Measurements from ENCODE around the gene DTD1. TPM values are rescaled to one million over a fixed set of nuclear protein-coding genes. Genes with fewer than 3 reads are reported as not detected.

The DTD1 gene
- total RNA-seq, 1 experiment from 2014 or later = 109 TPM

DNA sequence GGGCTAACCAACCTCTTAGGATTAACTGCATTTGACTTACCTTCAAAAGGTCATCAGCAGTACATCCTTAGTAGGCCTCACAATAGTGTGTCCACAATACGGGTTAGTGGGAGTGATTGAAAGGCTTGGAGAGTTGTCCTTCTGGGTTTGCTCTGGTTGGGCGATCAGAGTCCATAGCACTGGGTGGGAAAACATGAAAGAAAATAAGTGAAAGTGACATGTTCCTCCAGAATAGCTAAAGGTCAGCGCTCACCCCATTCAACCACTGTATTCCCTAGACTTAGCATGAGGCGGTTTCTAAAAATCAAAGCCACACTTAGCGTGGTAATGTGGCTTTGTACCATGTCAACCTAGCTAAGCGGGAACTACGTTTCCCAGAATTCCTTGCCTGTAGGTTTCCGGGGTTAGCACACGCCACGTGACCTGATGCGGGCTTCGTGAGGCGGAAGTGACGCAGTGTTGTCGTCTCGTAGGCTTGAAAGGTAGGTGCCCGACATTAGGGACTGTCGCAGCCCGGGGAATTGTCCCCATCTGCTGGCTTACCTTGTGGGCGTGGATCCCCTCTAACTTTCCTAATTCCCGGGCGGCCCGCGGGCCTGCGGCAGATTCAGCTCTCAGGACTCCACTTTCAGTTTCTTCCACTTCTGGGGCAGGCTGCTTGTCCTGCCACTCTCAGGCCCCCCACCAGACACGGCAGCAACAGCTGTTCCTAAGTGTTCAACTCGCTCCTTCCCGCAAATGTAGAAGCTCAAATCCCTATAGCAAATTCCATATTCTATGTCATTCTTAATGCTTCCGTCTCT is 206.0 kb downstream of the DTD1 start:
- peak; percentile 93 for DNase-seq (ENCODE audit: low read depth)

DNA sequence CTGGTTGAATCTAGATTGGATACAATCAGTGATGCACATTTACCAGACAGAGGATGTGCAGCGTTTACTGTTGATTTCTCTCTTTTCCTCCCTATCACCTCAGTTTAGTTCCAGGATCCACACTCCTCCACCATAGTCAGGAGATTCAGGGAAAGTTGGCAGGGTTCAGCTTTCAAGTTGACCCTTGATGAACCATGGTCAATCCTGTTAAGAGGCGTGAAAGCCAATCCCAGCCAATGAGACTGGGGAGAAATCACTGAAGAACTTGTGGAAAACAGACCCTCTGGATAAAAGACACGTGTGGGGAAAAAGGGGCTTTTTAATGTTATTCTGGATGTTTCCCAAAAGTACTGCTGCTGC is 206.6 kb downstream of the DTD1 start:
- no peak for DNase-seq (ENCODE audit: low read depth)

DNA sequence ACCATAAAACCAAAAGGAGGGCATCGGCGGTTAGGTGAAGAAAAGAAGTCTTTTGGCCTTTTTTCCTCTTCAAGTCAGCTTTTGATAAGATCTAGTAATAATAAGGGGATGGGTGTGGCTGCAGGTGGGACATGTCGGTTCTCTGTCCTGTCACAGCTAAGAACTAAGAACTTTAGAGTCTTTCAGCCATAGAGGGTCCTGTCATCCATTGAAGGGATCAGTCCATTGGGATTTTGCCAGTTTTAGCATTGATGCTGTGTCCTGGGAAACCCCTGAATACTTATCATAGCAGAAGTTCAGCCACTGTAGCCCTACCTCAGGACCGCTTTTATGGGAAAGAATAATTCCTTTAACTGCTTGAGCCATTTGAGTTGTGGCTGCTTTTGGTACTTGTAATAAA is 207.5 kb downstream of the DTD1 start:
- no peak for DNase-seq (ENCODE audit: low read depth)

DNA sequence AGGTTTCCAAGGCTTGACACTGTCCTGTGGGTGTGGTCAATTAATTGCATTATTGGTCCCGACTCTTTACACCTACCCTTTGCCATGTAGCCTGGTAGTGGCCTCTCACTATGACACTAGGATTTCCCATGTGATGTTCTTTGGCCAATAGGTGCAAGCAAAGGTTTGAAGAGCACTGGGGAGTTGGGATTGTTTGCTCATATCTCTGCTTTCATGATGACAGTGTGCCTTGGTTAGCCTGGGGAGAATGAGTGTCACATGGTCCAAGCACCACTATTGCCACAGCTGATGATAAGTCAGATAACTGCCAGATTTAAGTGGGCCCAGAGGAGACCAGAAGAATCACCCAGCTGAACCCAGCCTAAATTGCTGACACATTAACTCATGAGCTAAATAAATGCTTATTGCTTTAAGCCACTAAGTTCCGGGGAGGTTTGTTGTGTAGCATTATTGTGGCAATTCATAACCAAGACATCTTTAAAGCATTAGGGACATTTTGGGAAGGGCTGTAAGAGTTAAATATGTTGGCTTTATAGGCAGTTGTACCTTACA is 208.5 kb downstream of the DTD1 start:
- no peak for DNase-seq (ENCODE audit: low read depth)

DNA sequence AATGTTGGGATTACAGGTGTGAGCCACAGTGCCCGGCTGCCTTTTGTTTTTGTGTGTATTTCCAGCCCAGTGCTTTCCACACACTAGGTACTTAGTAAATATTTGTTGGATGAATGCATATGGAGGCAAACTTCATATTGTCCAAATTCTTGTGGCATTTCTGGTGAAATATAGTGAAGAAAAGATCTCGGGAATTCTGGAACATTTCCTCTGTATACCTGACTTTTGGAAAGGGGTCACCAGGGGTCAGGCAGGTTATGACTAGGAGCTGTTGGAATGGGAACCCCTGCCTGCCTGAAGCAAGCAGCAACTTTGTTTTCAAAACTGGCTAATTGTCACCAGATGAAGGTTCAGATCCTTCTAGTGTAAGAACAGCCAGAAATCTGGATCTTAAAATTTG is 213.7 kb downstream of the DTD1 start:
- no peak for DNase-seq (ENCODE audit: low read depth)

DNA sequence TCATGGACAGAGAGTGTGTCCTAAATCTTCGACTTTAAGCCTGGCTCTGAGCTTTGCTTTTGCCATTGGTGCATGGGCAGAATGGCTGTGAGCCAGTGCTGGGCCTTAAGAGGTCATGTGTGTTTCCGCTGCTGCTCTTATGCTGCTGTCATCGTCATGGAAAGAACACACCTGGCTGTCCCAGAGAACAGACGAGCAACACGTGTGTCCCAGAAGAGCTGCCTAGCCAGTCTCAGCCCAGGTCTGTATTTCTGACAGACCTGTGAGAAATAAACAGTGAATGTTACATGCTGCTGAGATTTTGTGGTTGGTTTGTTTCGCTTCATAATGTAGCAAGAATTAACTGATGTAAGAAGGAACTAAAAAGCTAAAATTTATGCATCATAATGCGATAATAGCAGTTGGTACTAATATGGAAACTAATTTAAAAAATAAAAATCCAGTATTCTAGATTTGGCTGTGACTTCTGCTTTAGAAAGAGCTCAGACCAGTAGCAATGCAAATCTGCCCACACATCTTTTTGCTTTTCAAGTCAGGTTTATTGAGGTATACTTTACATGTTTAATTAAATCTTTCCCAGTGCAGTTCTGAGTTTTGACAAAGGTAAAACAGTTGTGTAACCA is 214.3 kb downstream of the DTD1 start:
- no peak for DNase-seq (ENCODE audit: low read depth)

DNA sequence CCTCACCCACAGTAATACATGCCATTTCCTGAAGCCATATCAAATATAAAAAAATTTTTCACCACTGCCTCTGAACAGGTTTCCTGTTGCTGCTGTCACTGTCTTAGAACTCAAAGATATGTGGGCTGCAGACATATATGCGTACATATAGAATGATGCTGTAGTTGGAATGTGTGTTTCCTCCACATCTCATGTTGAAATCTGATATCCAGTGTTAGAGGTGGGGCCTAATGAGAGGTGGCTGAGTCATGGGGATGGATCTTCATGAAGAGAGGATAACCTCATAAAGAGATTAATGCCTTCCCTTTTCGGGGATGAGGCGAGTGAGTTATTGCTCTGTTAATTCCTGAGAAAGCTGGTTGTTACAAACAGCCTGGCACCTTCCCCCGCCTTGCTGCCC is 218.0 kb downstream of the DTD1 start:
- peak; percentile 61 for DNase-seq (ENCODE audit: low read depth)

DNA sequence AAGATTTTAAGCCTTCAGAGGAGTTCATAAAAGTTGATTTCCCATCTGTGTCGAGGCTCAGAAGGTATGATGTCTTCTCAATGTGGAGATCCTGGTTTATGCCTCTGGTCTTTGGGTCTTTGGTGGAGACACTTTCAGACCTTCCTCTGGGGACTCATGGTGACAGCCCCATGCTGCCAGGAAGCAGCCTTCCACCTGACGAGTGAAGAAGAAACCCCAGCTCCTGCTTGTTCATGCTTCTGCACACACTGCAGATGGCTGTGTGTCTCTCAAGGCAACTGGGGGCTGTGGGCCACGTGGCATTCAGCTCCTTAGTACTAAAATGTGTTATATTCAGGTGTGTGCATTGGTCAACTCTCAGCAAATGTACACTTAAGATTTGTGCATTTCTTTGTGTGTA is 220.9 kb downstream of the DTD1 start:
- DNase-seq (ENCODE audit: low read depth) = no peak

DNA sequence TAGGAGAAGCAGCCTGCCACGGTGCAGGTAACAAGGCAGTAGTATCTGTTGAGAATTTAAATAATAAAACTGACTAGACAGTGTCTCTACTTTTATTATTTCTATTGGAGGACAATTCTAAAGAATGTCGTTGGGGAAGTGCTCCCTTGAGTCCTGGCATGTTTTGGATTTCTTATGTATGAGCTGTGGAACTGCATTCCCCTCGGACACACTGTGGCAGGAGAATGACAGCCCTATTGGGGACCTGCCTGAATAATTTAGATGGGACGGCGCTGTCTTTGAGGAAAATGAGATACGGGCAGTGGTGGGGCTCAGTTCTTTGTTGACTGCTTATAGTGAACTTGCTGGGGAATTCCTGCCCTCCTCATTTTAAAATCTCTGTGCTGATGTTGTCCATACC is 223.3 kb downstream of the DTD1 start:
- no peak for DNase-seq (ENCODE audit: low read depth)

DNA sequence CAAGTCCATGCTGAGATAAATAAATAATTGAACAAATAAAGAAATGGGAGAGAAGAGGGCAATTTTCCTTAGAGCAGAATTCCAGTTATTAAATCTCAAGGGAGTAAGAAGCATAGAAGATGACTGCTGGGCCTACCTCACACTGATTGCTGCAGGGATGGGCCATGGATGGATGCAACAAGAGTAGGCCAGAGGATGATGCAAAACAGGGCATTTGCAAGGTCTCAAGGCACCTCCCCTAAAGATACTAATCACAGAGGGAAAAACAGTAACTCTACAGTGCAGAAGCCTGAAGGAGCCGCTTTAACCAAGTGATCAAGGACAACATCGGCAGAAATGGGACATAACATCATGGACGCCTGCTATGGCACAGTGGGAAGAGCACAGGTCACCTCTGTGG is 224.1 kb downstream of the DTD1 start:
- no peak for DNase-seq (ENCODE audit: low read depth)

DNA sequence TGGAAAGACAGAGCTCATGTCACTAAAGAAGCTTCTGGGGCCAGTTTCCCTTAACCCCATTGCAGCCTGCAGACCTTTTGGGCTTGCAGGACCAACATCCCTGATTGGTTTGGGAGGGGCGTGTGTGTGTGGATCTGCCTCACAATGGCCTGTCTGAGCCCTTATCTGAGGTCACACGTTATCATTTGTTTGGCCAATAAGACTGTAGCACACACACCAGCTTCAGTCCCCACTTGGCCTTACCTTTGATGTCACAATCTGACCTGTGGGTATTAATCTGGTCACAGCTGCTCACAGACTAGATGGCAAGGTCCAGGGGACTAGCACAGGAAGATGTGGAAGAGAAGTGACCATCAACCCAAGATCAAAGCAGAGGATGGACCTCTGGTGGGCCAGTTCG is 225.6 kb downstream of the DTD1 start, which contains the start of gene SCP2D1:
Gene SCP2D1, plus strand, starts transcription at position 301 of the 400 bp plus-strand sequence. Its CDS starts 33 bp downstream, at position 334.
- DNase-seq (ENCODE audit: low read depth) = no peak

DNA sequence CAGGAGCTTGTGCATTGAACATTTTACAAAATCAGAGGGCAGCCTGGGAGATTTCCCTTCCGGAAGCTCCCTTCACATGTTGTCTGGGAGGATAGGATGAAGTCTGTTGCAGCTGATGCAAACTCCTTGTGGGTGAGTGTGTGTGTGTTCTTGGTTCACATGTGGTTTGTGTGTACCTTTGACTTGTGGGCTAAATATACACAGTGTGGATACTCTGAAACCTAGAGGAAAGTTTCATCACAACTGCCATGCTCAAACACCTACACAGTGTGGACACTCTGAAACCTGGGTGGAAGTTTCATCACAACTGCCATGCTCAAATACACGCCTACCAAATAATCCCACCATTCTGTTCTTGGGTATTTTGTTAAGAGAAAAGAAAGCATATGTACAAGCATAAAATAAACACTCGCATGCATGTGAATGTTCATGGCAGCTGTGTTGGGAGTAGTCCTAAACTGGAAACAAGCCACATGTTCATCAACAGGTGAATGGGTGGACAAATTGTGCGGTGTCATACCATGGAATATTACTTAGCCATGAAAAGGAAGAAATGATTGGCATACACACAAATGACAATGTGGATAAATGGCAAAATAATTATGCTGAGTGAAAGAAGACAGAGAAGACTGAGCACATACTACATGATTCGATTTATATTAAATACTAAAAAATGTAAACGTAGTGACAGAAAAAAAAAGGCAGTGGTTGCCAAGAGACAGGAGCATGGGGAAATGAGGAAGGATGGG is 227.5 kb downstream of the DTD1 start:
- DNase-seq (ENCODE audit: low read depth) = no peak

Other genes starting within 250 kb of the DTD1 start
- gene DZANK1, start 121.0 kb upstream of the DTD1 start, total RNA-seq (2014; rRNA removed; shearing (Covaris generic)) = 2.1 and 3.2 TPM in 2 replicates
- 28.7 and 29.7 TPM in 2 replicates for gene POLR3F, start 120.7 kb upstream of the DTD1 start, total RNA-seq (2014; rRNA removed; shearing (Covaris generic))
- 42.5 and 50.4 TPM in 2 replicates for gene RBBP9, start 90.8 kb upstream of the DTD1 start, total RNA-seq (2014; rRNA removed; shearing (Covaris generic))
- gene SEC23B, start 80.1 kb upstream of the DTD1 start, total RNA-seq (2014; rRNA removed; shearing (Covaris generic)) = 100 and 108 TPM in 2 replicates
- 234 and 299 TPM in 2 replicates for gene SMIM26, start 20.6 kb upstream of the DTD1 start, total RNA-seq (2014; rRNA removed; shearing (Covaris generic))
- not detected in 2 replicates for gene SCP2D1, start 225.7 kb downstream of the DTD1 start, total RNA-seq (2014; rRNA removed; shearing (Covaris generic))

Measured in RPMI7951 (cell line).